Measurements from ENCODE around the gene PDCD6IP. TPM values are rescaled to one million over a fixed set of nuclear protein-coding genes. Genes with fewer than 3 reads are reported as not detected.

The PDCD6IP gene
- total RNA-seq, 1 experiment from 2014 or later, result 205 TPM

GRCh38 chr3:33865133-33865532 lies 66.7 kb downstream of the PDCD6IP start:
- in situ Hi-C loops (cut with HindIII; ENCODE audit: low pct_unique_long_range_greater_than_20kb, low sequenced_read_pairs), result no loop called here
- Histone ChIP-seq H3K4me1 (ENCODE audit: control insufficient read depth, insufficient read depth, low read length) (no peaks in the 10 kb centered on the region), H3K4me3 (ENCODE audit: low read depth in 2 of 2, low read length in 2 of 2) (no peak overlapping the region), H3K27ac (ENCODE audit: low read length) (no peak overlapping the region), H3K9me3 (ENCODE audit: control insufficient read depth, insufficient read depth, low read depth, low read length) (no peaks in the 10 kb centered on the region), H3K36me3 (ENCODE audit: control insufficient read depth, insufficient read depth, low read length) (peaks cover 29% of the 10 kb centered on the region), H3K27me3 (ENCODE audit: control insufficient read depth, insufficient read depth, low read length) (no peaks in the 10 kb centered on the region)
- ChIA-PET CTCF (no interaction called here), POLR2A (no interaction called here)
- no peak for ATAC-seq
- no TSS peak for BruUV-seq (replicated peaks)
- intact Hi-C loops (cut with micrococcal nuclease; ENCODE audit: unreplicated experiment), result no loop called here
- TF ChIP-seq CTCF (IDR thresholded peaks at IDR 0.05) (no peak), SIN3A (IDR thresholded peaks at IDR 0.05; ENCODE audit: borderline replicate concordance, insufficient read depth, low read depth, low read length) (no peak), POLR2AphosphoS5 (IDR thresholded peaks at IDR 0.05; ENCODE audit: low read depth, low read length) (no peak), REST (IDR thresholded peaks at IDR 0.05; ENCODE audit: insufficient read depth in 1 of 2, low read depth in 2 of 2, low read length in 1 of 2) (no peak), TCF7L2 (IDR thresholded peaks at IDR 0.05; ENCODE audit: low read depth, low read length) (no peak)
- DNase-seq (ENCODE audit: low read depth, low spot score), result no peak

GRCh38 chr3:33868309-33868708 lies 69.9 kb downstream of the PDCD6IP start:
- DNase-seq (ENCODE audit: low read depth, low spot score) (no peak), ATAC-seq (no peak)
- no TSS peak for BruUV-seq (replicated peaks)
- ChIA-PET CTCF (no interaction called here), POLR2A (no interaction called here)
- no peaks in the 10 kb centered on the region for H3K4me1 ChIP-seq (ENCODE audit: control insufficient read depth, insufficient read depth, low read length)
- intact Hi-C loops (cut with micrococcal nuclease; ENCODE audit: unreplicated experiment), result no loop called here
- peaks cover 19% of the 10 kb centered on the region for H3K36me3 ChIP-seq (ENCODE audit: control insufficient read depth, insufficient read depth, low read length)
- no peak overlapping the region for H3K4me3 ChIP-seq (ENCODE audit: low read depth in 2 of 2, low read length in 2 of 2)
- H3K9me3 ChIP-seq (ENCODE audit: control insufficient read depth, insufficient read depth, low read depth, low read length), result no peaks in the 10 kb centered on the region
- no peaks in the 10 kb centered on the region for H3K27me3 ChIP-seq (ENCODE audit: control insufficient read depth, insufficient read depth, low read length)
- in situ Hi-C loops (cut with HindIII; ENCODE audit: low pct_unique_long_range_greater_than_20kb, low sequenced_read_pairs), result no loop called here
- no peak for TF ChIP-seq TCF7L2 (IDR thresholded peaks at IDR 0.05; ENCODE audit: low read depth, low read length)
- TF ChIP-seq POLR2AphosphoS5 (IDR thresholded peaks at IDR 0.05; ENCODE audit: low read depth, low read length), result no peak
- no peak for TF ChIP-seq SIN3A (IDR thresholded peaks at IDR 0.05; ENCODE audit: borderline replicate concordance, insufficient read depth, low read depth, low read length)
- TF ChIP-seq CTCF (IDR thresholded peaks at IDR 0.05), result no peak
- no peak for TF ChIP-seq REST (IDR thresholded peaks at IDR 0.05; ENCODE audit: insufficient read depth in 1 of 2, low read depth in 2 of 2, low read length in 1 of 2)
- no peak overlapping the region for H3K27ac ChIP-seq (ENCODE audit: low read length)
